Measurements from ENCODE around the gene FAM227B. TPM values are rescaled to one million over a fixed set of nuclear protein-coding genes. Genes with fewer than 3 reads are reported as not detected.

The FAM227B gene
- total and polyA plus RNA-seq, 2 of the 13 experiments (the other 11 are each of a cell fraction or from before 2014, with no cell fraction given) = 1.9 to 2.6 TPM

DNA sequence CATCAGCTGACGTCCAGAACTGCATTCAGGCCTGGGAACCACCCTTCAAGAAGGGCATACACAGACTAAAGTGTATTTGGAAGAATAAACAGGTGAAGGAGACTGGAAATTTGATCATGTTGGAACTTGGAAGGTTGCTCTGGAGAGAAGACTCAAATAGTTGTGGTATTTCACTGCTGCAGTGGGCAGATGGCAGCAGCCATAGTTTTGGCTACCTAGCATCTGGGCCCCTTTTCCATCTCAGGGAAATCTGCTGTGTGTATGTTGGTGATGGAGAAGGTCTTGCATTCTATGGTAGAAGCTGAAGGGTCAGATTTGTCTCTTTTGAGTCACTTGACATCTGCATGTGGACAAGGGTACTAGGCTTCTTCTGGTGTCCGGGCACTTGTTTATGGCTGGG lies 311.9 kb downstream of the FAM227B start:
- no peak overlapping the region for H2AFZ ChIP-seq (ENCODE audit: low read length)
- no TSS peak for BruUV-seq (replicated peaks)
- ATAC-seq (no peak), DNase-seq (ENCODE audit: low spot score) (no peak), FAIRE-seq (no peak)
- ChIA-PET CTCF (ENCODE audit: low intra/inter-chr PET ratio, low total read pairs) (no interaction called here), POLR2A (no interaction called here)
- peaks cover 6 to 11% of the 10 kb centered on the region in 2 experiments; a peak in 4 of 5 replicates for H3K36me3 ChIP-seq (replicated peaks in 1 of 2; ENCODE audit: control insufficient read depth in 1 of 2, insufficient read depth in 2 of 2, low read length in 2 of 2)
- H3K79me2 ChIP-seq (ENCODE audit: insufficient read depth, low read length) = no peaks in the 10 kb centered on the region
- no peaks in the 10 kb centered on the region for H3K27me3 ChIP-seq (ENCODE audit: control insufficient read depth in 1 of 2, insufficient read depth in 2 of 2, low read length in 2 of 2)
- intact Hi-C loops (cut with micrococcal nuclease; ENCODE audit: unreplicated experiment) = no loop called here
- in situ Hi-C loops (cut with HindIII; ENCODE audit: extremely low pct_ligation_motif_present, low pct_unique_long_range_greater_than_20kb) = no loop called here
- no peaks in the 10 kb centered on the region for H3K9me3 ChIP-seq (ENCODE audit: low read length)
- H3K27ac ChIP-seq (ENCODE audit: extremely low read length, insufficient read depth, low read length) = no peak overlapping the region
- no peaks in the 10 kb centered on the region for H4K20me1 ChIP-seq (ENCODE audit: insufficient read depth, low read length)
- H3K4me2 ChIP-seq (ENCODE audit: low read depth, low read length) = no peak overlapping the region
- WGBS (ENCODE audit: low lambda C conversion rate) = 94% methylated on average over 1 of the region's 2 CpGs
- no peak for TF ChIP-seq KDM3A (CRISPR knock-in tag; IDR thresholded peaks at IDR 0.05; ENCODE audit: low read depth)
- no peak for TF ChIP-seq PPARG (CRISPR knock-in tag; conservative IDR thresholded peaks at IDR 0.05)
- TF ChIP-seq ADNP (CRISPR knock-in tag; IDR thresholded peaks at IDR 0.05) = no peak
- no peak for TF ChIP-seq ZNF180 (CRISPR knock-in tag; IDR thresholded peaks at IDR 0.05; ENCODE audit: borderline replicate concordance, low read depth)
- no peak for TF ChIP-seq SNAI1 (CRISPR knock-in tag; IDR thresholded peaks at IDR 0.05; ENCODE audit: borderline replicate concordance)
- TF ChIP-seq EHMT2 (IDR thresholded peaks at IDR 0.05; ENCODE audit: borderline replicate concordance, low read depth, low read length) = no peak
- TF ChIP-seq, protein P1, sequence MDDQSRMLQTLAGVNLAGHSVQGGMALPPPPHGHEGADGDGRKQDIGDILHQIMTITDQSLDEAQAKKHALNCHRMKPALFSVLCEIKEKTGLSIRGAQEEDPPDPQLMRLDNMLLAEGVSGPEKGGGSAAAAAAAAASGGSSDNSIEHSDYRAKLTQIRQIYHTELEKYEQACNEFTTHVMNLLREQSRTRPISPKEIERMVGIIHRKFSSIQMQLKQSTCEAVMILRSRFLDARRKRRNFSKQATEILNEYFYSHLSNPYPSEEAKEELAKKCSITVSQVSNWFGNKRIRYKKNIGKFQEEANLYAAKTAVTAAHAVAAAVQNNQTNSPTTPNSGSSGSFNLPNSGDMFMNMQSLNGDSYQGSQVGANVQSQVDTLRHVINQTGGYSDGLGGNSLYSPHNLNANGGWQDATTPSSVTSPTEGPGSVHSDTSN (CRISPR knock-in tag; IDR thresholded peaks at IDR 0.05; ENCODE audit: borderline replicate concordance) = no peak
- no peak for TF ChIP-seq HOXA9 (CRISPR knock-in tag; IDR thresholded peaks at IDR 0.05; ENCODE audit: borderline replicate concordance)
- no peak for TF ChIP-seq RFX3 (CRISPR knock-in tag; IDR thresholded peaks at IDR 0.05)
- TF ChIP-seq, protein P2, sequence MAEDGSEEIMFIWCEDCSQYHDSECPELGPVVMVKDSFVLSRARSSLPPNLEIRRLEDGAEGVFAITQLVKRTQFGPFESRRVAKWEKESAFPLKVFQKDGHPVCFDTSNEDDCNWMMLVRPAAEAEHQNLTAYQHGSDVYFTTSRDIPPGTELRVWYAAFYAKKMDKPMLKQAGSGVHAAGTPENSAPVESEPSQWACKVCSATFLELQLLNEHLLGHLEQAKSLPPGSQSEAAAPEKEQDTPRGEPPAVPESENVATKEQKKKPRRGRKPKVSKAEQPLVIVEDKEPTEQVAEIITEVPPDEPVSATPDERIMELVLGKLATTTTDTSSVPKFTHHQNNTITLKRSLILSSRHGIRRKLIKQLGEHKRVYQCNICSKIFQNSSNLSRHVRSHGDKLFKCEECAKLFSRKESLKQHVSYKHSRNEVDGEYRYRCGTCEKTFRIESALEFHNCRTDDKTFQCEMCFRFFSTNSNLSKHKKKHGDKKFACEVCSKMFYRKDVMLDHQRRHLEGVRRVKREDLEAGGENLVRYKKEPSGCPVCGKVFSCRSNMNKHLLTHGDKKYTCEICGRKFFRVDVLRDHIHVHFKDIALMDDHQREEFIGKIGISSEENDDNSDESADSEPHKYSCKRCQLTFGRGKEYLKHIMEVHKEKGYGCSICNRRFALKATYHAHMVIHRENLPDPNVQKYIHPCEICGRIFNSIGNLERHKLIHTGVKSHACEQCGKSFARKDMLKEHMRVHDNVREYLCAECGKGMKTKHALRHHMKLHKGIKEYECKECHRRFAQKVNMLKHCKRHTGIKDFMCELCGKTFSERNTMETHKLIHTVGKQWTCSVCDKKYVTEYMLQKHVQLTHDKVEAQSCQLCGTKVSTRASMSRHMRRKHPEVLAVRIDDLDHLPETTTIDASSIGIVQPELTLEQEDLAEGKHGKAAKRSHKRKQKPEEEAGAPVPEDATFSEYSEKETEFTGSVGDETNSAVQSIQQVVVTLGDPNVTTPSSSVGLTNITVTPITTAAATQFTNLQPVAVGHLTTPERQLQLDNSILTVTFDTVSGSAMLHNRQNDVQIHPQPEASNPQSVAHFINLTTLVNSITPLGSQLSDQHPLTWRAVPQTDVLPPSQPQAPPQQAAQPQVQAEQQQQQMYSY (CRISPR knock-in tag; IDR thresholded peaks at IDR 0.05) = no peak
- TF ChIP-seq NR1H2 (CRISPR knock-in tag; IDR thresholded peaks at IDR 0.05; ENCODE audit: borderline replicate concordance, low read depth) = no peak
- H3K4me3 ChIP-seq (replicated peaks in 1 of 3; ENCODE audit: insufficient read depth in 1 of 3, low read depth in 2 of 3, low read length in 3 of 3) = no peak overlapping the region
- H3K4me1 ChIP-seq (ENCODE audit: insufficient read depth, low read length) = no peaks in the 10 kb centered on the region
- H3K9ac ChIP-seq (ENCODE audit: insufficient read depth, low read depth, low read length) = no peak overlapping the region

Measured in HepG2 (cell line).